ENCODE data around the gene TEC. TPM values are rescaled to one million over a fixed set of nuclear protein-coding genes. Genes with fewer than 3 reads are reported as not detected.
"Not testable (repeated sequence)": the region's sequence is repeated elsewhere in the genome, so short reads cannot be mapped to it uniquely, and the experiment has no call there.

The TEC gene
- total RNA-seq, 1 donor from 2014 or later, result 8.8 TPM

DNA sequence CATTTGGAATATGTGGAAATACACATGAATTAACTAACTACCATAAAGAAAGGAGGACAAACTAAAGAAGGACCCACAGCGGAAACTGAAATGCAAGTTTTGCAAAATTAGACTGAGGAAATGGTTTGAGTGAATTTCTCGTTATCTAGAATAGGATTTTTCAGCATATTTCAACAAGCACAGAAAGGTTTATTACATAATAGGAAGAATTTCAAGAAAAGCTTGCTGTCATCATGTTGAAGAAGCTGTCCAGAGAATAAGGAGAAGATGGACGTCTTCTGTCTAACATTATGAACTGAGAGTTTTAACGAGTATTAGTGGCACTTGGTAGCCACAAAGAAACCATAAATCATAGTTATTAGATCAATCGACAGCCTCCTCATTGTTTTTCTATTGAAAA lies 45.0 kb downstream of the TEC start:
- intact Hi-C loops (cut with micrococcal nuclease), result loop anchor here (5.0 kb wide), 1 partner anchor 32 kb away; no protein-coding TSS in a partner anchor
- TF ChIP-seq, protein P1, sequence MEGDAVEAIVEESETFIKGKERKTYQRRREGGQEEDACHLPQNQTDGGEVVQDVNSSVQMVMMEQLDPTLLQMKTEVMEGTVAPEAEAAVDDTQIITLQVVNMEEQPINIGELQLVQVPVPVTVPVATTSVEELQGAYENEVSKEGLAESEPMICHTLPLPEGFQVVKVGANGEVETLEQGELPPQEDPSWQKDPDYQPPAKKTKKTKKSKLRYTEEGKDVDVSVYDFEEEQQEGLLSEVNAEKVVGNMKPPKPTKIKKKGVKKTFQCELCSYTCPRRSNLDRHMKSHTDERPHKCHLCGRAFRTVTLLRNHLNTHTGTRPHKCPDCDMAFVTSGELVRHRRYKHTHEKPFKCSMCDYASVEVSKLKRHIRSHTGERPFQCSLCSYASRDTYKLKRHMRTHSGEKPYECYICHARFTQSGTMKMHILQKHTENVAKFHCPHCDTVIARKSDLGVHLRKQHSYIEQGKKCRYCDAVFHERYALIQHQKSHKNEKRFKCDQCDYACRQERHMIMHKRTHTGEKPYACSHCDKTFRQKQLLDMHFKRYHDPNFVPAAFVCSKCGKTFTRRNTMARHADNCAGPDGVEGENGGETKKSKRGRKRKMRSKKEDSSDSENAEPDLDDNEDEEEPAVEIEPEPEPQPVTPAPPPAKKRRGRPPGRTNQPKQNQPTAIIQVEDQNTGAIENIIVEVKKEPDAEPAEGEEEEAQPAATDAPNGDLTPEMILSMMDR (IDR thresholded peaks at IDR 0.05), result no peak
- Mint-ChIP-seq H3K27me3 (no peaks in the 10 kb centered on the region), H3K4me3 (no peak overlapping the region), H3K27ac (no peak overlapping the region), H3K4me1 (peaks cover 9% of the 10 kb centered on the region), H3K9me3 (peaks cover 2% of the 10 kb centered on the region), H3K36me3 (ENCODE audit: low read depth) (peaks cover 22% of the 10 kb centered on the region)
- ChIA-PET CTCF (no interaction called here), POLR2A (no interaction called here)
- DNase-seq (no peak), ATAC-seq (ENCODE audit: low read depth) (no peak)

DNA sequence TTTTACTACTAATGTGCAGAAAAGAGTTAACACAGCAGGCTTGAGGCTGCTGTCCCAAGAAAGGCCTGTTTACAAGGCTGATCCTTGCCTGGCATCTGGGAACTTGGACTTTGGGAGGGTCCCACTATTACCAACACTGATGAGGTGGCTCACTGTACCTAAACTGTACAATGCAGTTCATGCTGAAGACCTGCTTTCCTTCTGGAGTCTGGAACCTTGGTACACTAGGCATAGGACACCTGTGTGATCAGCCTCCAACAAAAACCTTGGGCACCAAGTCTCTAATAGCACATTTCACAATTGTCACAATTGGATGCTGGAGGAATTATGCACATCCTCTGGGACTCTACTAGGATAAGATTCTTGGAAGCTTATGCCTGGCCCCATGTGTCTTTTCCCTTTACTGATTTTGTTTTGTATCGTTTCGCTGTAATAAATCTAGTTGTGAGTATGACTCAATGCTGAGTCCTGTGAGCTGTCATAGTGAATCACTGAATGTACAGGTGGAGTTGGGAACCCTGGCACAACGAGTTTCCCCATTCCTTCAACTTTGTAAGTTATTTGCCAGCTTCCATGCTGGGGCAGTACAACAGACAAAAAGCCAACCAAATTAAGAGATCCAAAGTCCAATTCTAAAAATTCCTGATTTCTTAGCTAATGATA lies 45.9 kb downstream of the TEC start:
- Mint-ChIP-seq H3K9me3 (peaks cover 2% of the 10 kb centered on the region), H3K27me3 (no peaks in the 10 kb centered on the region), H3K4me1 (peaks cover 9% of the 10 kb centered on the region), H3K36me3 (ENCODE audit: low read depth) (peaks cover 21% of the 10 kb centered on the region), H3K4me3 (no peak overlapping the region), H3K27ac (no peak overlapping the region)
- intact Hi-C loops (cut with micrococcal nuclease), result no loop called here
- ChIA-PET CTCF (no interaction called here), POLR2A (no interaction called here)
- DNase-seq, result no peak
- no peak for ATAC-seq (ENCODE audit: low read depth)
- TF ChIP-seq, protein P1 (IDR thresholded peaks at IDR 0.05), result no peak

DNA sequence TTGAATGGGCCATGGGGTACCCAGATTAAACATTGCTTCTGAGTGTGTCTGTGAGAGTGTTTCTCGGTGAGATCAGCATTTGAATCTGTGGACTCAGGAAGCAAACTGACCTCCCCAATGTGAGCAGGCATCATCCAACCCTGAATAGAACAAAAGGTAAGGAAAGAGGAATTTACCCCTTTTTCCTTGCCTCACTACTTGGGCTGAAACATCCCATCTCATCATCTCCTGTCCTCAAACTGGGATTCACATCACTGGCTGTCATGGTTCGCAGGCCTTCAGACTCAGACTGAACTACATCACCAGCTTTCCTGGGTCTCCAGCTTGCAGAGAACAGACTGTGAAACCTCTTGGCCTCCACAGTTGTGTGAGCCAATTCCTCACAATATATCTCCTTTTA lies 47.1 kb downstream of the TEC start:
- Mint-ChIP-seq H3K9me3 (peaks cover 2% of the 10 kb centered on the region), H3K4me3 (no peak overlapping the region), H3K4me1 (peaks cover 7% of the 10 kb centered on the region), H3K36me3 (ENCODE audit: low read depth) (peaks cover 22% of the 10 kb centered on the region), H3K27ac (no peak overlapping the region), H3K27me3 (no peaks in the 10 kb centered on the region)
- DNase-seq (no peak), ATAC-seq (ENCODE audit: low read depth) (no peak)
- TF ChIP-seq, protein P1 (IDR thresholded peaks at IDR 0.05), result no peak
- ChIA-PET CTCF (no interaction called here), POLR2A (no interaction called here)
- intact Hi-C loops (cut with micrococcal nuclease), result no loop called here

DNA sequence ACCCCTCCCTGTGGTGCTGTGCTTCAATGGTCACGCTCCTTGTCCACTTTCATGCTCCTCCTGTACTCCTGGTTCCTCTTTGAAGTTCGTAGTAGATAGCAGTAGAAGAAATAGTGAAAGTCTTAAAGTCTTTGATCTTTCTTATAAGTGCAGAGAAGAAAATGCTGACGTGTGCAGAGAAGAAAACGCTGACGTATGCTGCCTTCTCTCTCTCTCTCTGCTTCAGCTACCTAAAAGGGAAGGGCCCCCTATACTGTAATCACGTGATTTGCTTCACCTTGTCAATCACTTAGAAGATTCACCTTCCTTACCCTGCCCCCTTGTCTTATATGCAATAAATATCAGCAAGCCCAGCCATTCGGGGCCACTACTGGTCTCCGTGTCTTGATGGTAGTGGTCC lies 50.2 kb downstream of the TEC start:
- ATAC-seq (ENCODE audit: low read depth); H3K9me3 Mint-ChIP-seq; intact Hi-C loops (cut with micrococcal nuclease); H3K4me1 Mint-ChIP-seq; H3K27me3 Mint-ChIP-seq; H3K4me3 Mint-ChIP-seq; CTCF ChIA-PET; H3K27ac Mint-ChIP-seq; DNase-seq: not testable (repeated sequence)
- POLR2A ChIA-PET, result interaction anchor here (0.6 kb wide), 1 partner anchor 21 kb away, joined by 3 read pairs; no protein-coding TSS in a partner anchor
- H3K36me3 Mint-ChIP-seq (ENCODE audit: low read depth), result peaks cover 15% of the 10 kb centered on the region

DNA sequence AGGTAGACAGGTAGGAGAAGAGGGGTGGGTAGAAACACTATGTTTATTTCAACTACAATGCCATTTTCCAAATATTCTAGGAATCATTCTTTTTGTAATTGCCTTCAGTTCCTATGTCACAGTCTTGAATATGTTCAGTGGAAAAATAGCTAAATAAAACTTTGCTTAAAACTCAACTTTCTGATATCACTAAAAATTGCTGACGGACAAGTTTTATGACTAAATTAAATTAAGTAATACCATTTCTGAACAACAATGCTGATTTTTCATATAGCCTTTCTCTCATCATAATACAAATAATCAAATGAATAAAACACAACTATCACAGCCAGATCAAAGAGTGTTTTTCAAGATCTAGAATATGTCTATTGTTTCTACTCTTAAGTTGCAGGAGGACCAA lies 53.1 kb downstream of the TEC start:
- no peak for DNase-seq
- Mint-ChIP-seq H3K4me1 (peaks cover 21% of the 10 kb centered on the region), H3K36me3 (ENCODE audit: low read depth) (peaks cover 10% of the 10 kb centered on the region), H3K27ac (peak overlapping the region; percentile 13), H3K4me3 (no peak overlapping the region), H3K9me3 (peaks cover 2% of the 10 kb centered on the region), H3K27me3 (no peaks in the 10 kb centered on the region)
- TF ChIP-seq, protein P1 (IDR thresholded peaks at IDR 0.05), result no peak
- intact Hi-C loops (cut with micrococcal nuclease), result no loop called here
- POLR2A ChIA-PET, result no interaction called here
- CTCF ChIA-PET, result no interaction called here
- ATAC-seq (ENCODE audit: low read depth), result no peak

DNA sequence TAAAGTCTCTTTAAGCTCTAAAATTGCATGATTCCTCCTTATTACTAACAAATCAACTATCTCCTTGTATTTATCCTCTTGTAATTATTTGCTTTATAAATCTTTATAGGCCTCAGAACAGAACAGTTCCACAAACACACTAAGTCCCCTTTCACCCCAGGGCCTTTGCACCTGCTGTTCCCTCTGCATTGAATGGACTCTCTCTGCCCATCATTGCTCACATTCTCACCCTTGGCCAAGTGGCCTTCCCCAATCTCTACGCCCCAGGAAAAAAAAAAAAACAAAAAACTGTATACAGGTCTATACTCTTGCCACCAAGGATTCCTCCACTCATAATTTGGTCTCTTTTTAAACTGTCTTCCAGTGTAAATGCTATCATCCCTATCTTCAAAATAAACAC lies 53.7 kb downstream of the TEC start:
- Mint-ChIP-seq H3K4me3 (no peak overlapping the region), H3K36me3 (ENCODE audit: low read depth) (peaks cover 10% of the 10 kb centered on the region), H3K27me3 (no peaks in the 10 kb centered on the region), H3K27ac (peak overlapping the region; percentile 63), H3K9me3 (peaks cover 2% of the 10 kb centered on the region), H3K4me1 (peaks cover 25% of the 10 kb centered on the region)
- ChIA-PET POLR2A (no interaction called here), CTCF (no interaction called here)
- ATAC-seq (ENCODE audit: low read depth) (no peak), DNase-seq (no peak)
- TF ChIP-seq, protein P1 (IDR thresholded peaks at IDR 0.05), result no peak
- intact Hi-C loops (cut with micrococcal nuclease), result no loop called here
